Stimulated activated CD4-positive, alpha-beta T cell treated with anti-CD3 and anti-CD28 coated beads, Interleukin-15, amount 100 ng/mL, for 1 hour (primary cell): ENCODE measurements around the gene SLC52A3.
"Not testable (repeated sequence)": the region's sequence is repeated elsewhere in the genome, so short reads cannot be mapped to it uniquely, and the experiment has no call there.

Experiments
- DNase-seq, 2 donors: peaks; one replicate each; pipeline ENCODE4 v3.0.0-alpha.2; 2020; ENCODE audit warnings: low read depth in 1 of 2, low spot score in 1 of 2

Gene SLC52A3

DNA sequence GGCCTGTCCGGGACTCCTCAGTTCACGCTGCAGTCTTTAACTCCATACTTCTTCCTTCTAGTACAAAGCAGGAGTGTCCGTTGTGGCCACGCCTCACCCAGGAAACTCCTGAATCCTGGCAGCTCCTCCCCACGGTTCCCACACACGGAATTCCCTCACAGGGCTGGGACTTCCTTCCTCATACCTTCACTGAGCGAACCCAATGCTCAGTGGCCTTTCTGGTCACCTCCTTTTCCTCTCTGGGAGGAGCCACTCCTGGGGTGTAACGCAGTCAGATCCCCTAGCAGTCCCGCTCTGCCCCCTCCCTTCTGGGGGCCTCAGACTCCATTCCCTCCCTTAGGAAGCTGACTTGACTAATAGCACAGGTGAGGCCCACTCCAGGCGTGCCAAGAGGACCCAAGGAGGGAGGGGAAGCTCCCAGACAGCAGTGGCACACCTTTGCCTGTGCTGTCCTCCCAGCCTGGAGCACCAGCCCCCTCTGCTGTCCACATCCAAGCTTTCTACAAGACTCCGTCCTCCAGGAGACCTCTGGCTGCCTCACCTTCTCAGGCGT is at the start of gene SLC52A3:
Gene SLC52A3, minus strand, starts transcription at position 75 of the 553 bp plus-strand sequence. CDS start 2,726 bp downstream, outside the sequence.
- DNase-seq: no peak

DNA sequence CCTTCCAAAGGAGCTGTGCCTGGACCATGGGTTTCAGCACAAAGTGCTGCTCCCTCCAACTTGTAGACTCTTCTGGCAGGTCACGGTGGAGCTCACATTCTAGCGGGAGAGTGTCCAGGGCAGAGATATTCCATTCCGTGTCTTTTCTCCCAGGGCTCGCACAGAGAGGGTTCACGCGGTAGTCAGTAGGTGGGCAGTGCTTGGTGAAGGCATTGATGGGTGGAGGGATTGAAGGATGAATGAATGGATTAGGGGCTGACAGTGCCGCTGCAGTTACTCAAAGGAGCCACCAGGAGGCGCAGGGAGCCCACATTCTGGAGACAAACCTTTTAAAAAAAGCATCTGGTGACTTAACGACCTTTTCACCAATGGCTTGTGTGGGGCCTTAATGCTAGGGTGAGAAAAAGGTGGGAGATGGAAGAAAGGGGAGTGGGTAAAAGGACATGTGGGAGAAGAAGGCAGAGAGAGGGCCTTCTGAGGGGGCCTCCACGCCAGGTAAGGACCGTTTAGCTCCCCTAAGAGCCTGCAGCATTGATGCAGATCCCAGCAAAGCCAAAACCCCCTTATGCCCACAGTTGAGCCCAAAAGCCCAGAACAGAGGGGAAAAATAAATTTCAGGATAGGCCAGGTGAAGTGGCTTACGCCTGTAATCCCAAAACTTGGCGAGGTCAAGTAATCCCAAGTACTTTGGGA is 47.8 kb upstream of the SLC52A3 start:
- DNase-seq: peak; percentile 38 to 49

DNA sequence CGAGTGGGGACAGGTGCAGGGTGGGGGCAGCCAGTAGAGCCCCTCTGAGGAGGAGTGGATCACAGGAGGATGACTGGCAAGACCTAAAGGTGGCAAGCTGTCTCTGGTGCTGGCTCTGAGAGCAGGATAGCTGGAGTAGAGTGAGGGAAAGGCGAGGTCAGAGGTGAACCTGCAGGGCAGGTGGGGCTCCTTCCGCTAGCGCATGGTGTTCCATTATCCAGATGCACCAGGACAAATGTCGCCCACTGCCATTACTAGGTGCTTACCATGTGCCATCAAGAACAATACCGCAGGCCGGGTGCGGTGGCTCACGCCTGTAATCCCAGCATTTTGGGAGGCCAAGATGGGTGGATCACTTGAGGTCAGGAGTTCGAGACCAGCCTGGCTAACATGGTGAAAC is 46.9 kb upstream of the SLC52A3 start:
- DNase-seq: no peak

DNA sequence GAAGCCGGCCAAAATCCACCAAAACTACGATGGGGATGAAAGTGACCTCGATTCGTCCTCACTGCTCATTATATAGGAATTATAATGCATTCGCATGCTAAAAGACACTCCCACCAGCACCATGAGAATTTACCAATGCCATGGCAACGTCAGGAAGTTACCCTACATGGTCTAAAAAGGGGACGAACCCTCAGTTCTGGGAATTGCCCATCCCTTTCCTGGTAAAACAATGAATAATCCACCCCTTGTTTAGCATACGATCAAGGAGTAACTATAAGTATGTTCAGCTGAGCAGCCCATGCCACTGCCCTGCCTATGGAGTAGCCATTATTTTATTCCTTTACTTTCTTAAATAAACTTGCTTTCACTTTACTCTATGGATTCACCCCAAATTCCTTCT is 45.1 kb upstream of the SLC52A3 start:
- DNase-seq: no peak

DNA sequence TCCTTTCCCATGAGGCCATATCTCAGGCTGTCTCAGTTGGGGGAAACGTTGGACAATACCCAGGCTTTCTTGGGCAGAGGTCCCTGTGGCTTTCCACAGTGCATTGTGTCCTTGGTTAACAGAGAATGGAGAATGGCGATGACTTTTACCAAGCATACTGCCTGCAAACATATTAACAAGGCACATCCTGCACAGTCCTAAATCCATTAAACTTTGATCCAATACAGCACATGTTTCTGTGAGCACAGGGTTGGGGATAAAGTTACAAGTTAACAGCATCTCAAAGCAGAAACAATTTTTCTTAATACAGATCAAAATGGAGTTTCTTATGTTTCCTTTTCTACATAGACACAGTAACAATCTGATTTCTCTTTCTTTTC is 44.1 kb upstream of the SLC52A3 start:
- DNase-seq: not testable (repeated sequence)

DNA sequence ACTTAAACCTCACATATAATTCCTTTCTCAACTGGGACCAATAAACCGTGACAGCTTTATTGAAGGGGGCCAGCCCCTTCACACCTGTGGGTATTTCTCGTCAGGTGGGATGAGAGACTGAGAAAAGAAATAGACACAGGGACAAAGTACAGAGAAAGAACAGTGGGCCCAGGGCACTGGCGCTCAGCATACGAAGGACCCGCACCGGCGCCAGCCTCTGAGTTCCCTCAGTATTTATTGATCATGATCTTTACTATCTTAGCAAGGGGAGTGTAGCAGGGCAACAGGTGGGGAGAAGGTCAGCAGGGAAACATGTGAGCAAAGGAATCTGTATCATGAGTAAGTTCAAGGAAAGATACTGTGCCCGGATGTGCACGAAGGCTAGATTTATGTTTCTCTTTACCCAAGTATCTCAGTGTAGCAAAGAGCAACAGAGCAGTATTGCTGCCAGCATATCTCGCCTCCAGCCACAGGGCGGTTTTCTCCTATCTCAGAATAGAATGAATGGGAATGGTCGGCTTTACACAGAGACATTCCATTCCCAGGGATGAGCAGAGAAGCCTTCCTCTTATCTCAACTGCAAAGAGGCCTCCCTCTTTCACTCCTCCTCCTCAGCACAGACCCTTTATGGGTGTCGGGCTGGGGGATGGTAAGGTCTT is 43.6 kb upstream of the SLC52A3 start:
- DNase-seq: not testable (repeated sequence)

DNA sequence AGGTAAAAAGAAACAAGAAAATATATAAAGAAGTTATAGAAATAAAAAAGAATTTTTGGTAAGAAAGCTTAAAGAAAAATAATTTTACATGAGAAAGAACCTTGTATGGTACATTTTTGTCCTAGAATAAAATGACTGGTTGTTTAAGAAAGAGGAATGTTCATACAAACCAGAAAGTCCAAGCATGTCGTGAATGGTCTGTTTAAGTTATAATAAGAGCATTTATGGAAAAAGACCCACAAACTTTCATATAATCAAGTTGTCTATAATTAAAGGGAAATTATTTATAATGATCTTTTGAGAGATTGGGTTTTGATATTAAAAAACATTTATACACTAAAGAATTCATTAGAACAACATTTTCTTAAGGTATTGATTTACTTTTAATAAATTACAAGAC is 37.4 kb upstream of the SLC52A3 start:
- no peak for DNase-seq

DNA sequence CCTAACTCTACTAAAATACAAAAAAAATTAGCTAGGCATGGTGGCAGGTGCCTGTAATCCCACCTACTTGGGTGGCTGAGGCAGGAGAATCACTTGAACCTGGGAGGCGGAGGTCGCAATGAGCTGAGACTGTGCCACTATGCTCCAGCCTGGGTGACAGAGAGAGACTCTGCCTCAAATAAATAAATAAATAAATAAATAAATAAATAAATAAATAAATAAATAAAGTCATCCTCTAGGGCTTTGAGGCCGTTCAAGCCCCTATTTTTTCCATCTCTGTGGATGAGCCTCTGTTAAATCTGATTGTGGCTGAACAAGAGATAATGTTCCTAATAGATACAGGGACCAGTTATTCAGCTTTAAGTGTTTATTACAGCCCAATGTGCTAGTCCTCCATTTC is 33.4 kb upstream of the SLC52A3 start:
- DNase-seq: no peak

DNA sequence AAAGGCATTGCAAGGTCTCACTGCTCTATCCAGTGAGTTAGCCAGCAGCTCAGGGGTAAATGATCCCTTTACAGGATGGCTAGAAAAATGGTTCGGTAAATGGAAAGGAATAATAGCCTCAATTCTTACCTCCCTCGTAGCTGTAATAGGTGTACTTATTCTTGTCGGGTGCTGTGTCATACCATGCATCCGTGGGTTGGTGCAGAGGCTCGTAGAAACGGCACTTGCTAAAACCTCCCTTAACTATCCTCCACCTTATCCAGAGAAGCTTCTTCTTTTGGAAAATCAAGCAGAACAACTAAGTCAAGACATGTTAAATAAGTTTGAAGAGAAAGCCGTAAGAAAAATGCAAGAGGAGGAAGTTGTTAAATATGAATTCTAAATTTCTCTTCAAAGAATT is 31.7 kb upstream of the SLC52A3 start:
- not testable (repeated sequence) for DNase-seq

DNA sequence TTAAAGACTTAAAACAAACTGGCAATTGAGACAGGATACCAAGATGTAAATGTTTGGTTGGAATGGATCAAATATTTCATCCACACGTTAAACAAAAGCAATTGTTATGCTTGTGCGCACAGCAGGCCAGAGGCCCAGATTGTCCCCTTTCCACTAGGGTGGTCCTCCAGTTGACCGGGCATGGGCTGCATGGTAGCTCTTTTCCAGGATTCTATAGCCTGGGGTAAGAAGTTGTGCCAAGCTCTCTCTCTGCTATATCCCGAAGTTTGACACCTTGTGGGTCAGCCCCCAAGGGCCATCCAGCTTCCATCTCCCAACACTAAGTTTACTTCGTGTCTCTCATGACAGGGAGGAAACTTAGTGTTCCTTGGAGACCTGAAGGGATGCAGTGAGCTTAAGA is 30.4 kb upstream of the SLC52A3 start:
- not testable (repeated sequence) for DNase-seq

DNA sequence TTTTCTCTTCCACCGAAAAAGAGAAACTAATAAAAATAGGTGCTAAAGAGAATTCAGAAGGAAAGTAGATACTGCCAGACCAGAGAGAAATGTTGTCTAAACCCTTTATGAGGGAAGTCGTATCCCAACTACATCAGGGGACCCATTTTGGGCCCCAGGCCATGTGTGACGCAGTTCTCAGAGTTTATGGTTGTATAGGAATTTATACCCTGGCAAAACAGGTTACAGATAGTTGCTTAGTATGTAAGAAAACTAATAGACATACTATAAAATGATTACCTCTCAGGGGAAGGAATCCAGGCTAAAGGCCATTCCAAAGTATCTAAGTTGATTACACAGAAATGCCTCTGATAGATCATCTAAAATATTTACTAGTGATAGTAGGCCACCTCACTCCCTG is 28.6 kb upstream of the SLC52A3 start:
- DNase-seq: no peak

DNA sequence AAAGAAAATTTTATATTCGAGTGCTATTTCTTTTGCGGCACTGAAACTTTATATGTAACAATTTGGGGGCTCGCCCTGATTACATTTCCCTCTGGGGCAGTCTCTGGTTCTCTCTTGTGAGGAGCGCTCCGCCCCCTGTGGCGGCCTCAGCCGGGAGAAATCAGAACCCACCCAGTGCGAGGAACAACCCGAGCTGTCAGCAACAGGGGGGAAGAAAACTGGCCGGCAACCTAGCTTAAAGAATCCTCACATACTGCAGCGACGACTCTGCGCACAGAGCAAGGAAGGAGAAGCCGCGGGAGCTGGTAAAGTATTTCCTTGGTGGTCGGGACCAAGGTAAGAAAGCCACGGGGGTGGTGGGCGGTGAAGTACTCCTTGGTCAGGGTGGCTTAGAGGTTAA is 23.9 kb upstream of the SLC52A3 start:
- DNase-seq: no peak

DNA sequence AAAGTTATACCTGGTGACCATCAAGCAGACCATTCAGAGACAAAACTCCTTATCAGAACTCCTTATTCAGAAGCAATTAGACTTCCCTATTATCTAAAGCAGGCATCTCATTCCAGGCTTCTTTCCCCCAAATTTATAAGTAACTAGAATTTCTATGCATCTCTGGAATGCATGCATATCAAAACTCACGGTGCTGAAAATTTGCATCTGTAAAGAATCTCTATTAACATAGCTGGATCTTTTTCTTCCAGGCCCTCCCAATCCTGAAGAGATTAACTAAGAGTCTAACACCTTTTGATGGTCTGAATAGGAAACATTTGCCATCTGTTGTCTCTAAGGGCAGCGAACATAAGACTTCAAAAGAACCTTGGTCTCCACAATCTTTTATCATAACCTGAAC is 22.8 kb upstream of the SLC52A3 start:
- no peak for DNase-seq

DNA sequence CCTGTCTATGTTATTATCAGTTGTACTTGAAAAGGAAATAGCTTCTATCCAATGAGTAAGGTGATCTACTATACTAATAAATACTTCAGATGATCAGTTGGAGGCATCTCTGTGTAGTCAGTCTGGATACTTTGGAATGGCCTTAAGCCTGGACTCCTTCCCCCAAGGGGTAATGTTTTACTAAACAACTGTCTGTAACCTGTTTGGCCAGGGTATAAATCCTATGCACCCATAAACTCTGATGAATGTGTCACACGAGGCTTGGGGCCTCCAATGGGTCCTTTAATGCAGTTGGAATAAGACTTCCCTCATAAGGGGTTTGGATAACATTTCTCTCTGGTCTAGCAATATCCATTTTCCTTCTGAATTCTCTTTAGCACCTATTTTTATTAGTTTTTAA is 19.5 kb upstream of the SLC52A3 start:
- no peak for DNase-seq

DNA sequence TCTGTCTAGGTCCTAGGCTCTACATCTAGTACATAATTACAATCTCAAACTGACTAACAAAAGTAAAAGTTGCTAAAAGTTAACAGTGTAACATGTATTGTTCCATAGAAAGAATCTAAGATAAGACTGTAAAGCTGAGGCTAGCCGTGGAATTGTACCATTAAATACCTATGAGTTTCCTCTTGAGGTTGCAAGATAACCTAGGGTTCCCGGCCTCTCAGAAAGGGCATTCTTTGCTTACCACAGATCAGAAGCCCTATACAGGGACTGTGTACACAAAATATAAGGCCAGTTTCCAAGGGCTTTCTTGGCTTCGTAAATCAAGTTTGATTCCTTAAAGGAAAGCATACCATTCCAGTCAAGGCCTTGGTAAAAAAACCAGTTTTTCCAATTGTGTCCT is 11.5 kb upstream of the SLC52A3 start:
- DNase-seq: no peak

DNA sequence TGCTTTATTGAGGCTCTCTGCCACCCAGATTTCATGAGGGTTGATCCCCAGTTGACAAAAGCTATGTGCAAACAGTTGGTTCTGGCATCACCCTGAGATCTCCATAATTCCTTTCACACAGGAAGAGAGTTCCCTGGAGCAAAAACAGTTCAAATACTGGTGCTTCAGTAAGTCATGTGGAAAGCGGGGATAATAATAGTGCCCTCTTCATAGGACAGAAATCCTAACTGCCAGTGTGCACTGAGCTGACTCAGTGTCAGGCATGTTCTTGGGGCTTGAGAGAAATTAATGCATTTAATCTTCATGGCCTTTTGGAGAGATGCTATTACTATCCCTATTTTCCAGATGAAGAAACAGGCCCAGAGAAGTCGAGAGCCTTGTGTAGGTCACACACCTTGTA is 7.9 kb upstream of the SLC52A3 start:
- DNase-seq: no peak

DNA sequence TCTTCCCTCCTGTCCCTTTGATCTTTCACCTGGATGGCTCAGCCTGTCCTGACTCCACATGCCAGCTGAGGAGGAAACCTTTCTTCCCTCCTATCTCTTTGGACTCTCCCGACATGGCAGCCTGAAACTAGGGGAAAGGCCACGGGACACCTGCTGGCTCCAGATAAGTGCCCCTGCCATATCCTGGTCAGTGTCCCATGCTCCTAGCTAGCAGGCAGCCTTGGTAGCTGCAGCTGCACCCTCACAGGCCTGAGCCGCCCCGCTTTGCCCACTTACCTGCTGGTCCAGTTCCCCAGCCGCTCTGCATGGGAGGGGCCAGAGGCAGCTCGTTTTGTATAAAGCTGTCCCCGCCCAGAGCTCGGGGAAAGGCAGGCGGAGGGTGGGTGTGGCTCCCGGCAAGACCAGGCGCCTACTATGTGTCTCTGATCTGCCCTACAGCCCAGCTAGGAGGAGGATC is 7.4 kb upstream of the SLC52A3 start:
- DNase-seq: no peak

DNA sequence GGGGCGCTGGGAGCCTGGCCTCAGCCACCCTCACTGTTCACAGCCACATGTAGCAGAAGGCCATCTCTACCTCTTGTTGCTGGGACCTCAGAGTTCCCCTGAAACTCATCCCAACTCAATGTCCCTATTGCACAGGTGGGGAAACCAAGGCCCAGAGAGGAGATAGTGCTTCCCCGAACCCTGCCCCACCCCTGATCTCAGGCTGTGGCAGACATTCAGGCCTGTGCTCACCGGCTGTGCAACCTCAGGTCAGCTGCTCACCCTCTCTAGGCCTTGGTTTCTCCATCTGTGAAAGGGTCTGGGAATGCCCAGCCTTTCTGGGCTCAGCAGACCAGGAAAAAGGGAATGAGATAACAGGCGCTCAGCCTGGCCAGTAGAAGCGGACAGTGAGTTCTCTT is 6.4 kb upstream of the SLC52A3 start:
- no peak for DNase-seq

DNA sequence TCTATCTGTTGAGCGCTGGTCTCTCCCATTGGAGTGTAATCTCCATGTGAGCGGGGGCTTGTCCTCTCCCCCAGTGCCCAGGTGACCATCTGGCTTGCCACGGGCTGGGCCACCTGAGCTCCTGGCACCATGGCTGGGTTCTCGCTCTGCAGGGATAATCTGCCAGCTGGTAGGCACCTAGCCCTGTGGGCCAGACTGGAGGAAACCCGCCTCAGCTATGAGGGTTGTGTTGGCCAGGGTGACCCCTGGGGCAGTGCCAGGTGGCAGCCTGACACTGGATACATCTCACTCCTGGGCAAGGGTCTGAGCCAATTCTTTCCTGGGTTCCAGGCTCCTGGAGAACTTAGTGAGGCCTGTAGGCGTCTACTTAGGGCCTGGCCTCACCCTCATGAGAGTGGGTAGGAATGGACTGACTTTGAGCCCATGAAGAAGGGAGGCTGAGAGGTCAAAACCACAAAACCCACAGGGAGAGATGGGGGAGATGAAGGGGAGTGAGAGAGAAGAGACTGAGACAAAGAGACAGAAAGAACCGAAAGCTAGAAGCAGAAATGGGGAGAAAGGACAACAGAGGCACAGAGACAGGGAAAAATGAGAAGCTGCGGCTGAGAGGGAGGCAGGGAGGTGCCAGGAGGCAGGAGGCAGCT is 5.8 kb upstream of the SLC52A3 start:
- DNase-seq: no peak

DNA sequence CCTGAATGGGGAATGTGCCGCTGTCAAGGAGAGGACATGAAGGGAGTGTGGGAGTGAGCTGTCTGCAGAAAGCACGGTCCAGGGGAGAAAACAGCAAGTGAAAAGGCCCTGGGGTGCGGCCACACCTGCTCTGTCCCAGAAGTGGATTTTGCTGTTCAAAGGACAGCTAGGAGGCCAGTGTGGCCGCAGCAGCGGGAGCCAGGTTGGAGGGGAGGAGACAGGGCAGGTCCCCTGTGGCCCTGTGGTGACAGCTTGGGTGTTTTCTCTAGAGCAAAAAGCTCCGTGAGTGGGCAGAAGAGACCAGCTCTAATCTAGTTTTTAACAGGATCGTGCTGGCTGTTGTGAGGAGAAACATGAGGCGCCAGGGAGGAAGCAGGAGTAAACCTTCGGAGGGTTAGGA is 4.5 kb upstream of the SLC52A3 start:
- DNase-seq: no peak

DNA sequence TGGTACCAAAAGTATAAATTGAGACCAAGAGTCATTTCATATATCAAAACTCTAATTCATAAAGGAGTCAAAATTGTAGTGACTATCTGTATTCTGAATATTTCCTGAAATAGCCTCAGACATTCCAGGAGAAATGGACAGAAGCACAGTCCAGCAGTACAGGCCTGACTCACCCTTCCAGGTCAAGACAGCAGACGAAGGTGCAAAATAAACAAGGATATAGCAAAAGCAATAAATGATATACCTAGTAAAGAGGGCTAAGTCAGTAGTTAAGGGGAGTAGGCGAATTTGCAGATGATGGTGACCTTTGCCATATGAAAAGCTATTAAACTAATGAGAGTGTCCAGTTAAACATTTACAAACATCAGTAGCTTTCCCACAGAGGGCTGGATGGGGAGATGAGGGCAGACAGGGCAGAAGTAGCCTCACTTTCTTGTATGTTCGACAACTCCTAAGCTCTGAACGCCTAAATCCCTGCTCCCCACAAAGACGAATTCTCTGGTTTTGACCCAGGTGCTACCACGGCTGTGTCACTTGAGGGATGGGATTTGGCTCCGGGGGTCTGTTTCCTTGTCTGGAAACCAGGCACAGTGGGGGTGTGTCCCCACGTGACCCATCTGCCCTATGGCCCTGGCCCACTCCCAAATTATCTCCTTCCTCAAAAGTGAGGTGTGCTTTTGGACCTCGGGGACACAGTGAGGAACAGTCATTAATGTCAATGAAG is 3.6 kb upstream of the SLC52A3 start:
- DNase-seq: no peak

DNA sequence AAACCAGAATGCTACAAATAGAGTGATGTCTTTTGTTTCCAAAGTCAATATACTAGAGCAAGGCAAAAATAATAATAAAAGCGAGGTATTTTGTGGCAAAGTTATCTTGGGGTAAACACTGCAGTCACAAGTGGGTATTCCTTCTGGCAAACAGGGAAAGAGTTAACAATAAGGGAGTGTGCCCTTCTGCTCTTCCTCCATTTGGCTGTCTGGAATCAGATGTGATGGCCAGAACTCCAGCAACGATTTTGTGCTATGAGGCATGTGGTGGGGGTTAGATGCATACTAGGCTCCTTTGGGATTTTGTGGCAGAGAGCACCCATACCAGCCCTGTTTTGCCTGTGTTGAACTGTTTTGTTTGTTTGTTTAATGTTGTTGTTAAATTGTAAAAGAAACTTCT is 2.4 kb upstream of the SLC52A3 start:
- DNase-seq: no peak
